WTC11 (cell line): ENCODE measurements around the gene SOCS3. TPM values are rescaled to one million over a fixed set of nuclear protein-coding genes. Genes with fewer than 3 reads are reported as not detected.
A peak's percentile ranks its signal among the peaks of the same experiment; 100 is the strongest.

Experiments
- ATAC-seq: fragments of 200-7000 bp; cut with Tn5 transposase; 2 replicates; pipeline ENCODE4 v1.10.0; 2021; ENCODE audit warnings: mild to moderate bottlenecking, moderate library complexity
- CTCF ChIA-PET: fragments of 300-600 bp; sonication (Branson Sonifier 250); formaldehyde crosslinking; loops from one replicate; lab custom pipeline; 2021; ENCODE audit warnings: antibody characterized with exemption; lab: Charles Lee
- POLR2A ChIA-PET: fragments of 350-600 bp; sonication (Branson Sonifier 250); formaldehyde crosslinking; loops from one replicate; lab custom pipeline; 2021; ENCODE audit warnings: antibody characterized with exemption; lab: Charles Lee
- DNase-seq: peaks from one replicate; pipeline ENCODE4 v3.0.0; 2021; ENCODE audit warnings: low spot score
- H3K27ac Mint-ChIP-seq: 2 replicates; pipeline ENCODE4 v1.8.0; 2021; ENCODE audit warnings: mixed read lengths
- H3K27me3 Mint-ChIP-seq: 2 replicates; pipeline ENCODE4 v1.8.0; 2021; ENCODE audit warnings: low read depth, mild to moderate bottlenecking, moderate library complexity, mixed read lengths
- H3K36me3 Mint-ChIP-seq: 2 replicates; pipeline ENCODE4 v1.8.0; 2021; ENCODE audit warnings: mixed read lengths
- H3K4me1 Mint-ChIP-seq: 2 replicates; pipeline ENCODE4 v1.8.0; 2022; ENCODE audit warnings: mixed read lengths
- H3K4me3 Mint-ChIP-seq: 2 replicates; pipeline ENCODE4 v1.8.0; 2021; ENCODE audit warnings: mild to moderate bottlenecking, moderate library complexity, mixed read lengths
- H3K9me3 Mint-ChIP-seq: 2 replicates; pipeline ENCODE4 v1.8.0; 2021; ENCODE audit warnings: mixed read lengths
- ATF1 ChIP-seq: sonication (generic); formaldehyde crosslinking; IDR thresholded peaks from 2 replicates; pipeline ENCODE4 v1.8.1; 2023; ENCODE audit warnings: mild to moderate bottlenecking, moderate library complexity, missing genetic modification reagents
- CBFB ChIP-seq: sonication (generic); formaldehyde crosslinking; IDR thresholded peaks from 2 replicates; pipeline ENCODE4 v1.8.1; 2022; ENCODE audit warnings: mild to moderate bottlenecking, low read depth, missing genetic modification reagents
- ETV6 ChIP-seq: sonication (generic); formaldehyde crosslinking; IDR thresholded peaks from 2 replicates; pipeline ENCODE4 v1.8.1; 2022; ENCODE audit warnings: mild to moderate bottlenecking, missing genetic modification reagents
- FOXK1 ChIP-seq: sonication (generic); formaldehyde crosslinking; IDR thresholded peaks from 2 replicates; pipeline ENCODE4 v1.8.0; 2022; ENCODE audit warnings: mild to moderate bottlenecking, moderate library complexity, missing genetic modification reagents
- GABPB1 ChIP-seq: sonication (generic); formaldehyde crosslinking; IDR thresholded peaks from 2 replicates; pipeline ENCODE4 v1.8.1; 2023; ENCODE audit warnings: mild to moderate bottlenecking, missing genetic modification reagents
- HMGA2 ChIP-seq: fragments of 250-450 bp; sonication (Bioruptor Pico); IDR thresholded peaks from 2 replicates; pipeline ENCODE4 v1.4.0; 2021; ENCODE audit warnings: mild to moderate bottlenecking, moderate library complexity
- KAT7 ChIP-seq: sonication (generic); formaldehyde crosslinking; IDR thresholded peaks from 2 replicates; pipeline ENCODE4 v1.8.1; 2023; ENCODE audit warnings: missing genetic modification reagents, mild to moderate bottlenecking, borderline replicate concordance
- MXD4 ChIP-seq: fragments of 250-450 bp; sonication (Bioruptor Pico); IDR thresholded peaks from 2 replicates; pipeline ENCODE4 v1.8.0; 2021; ENCODE audit warnings: mild to moderate bottlenecking, moderate library complexity, borderline replicate concordance
- MYBL2 ChIP-seq: sonication (generic); formaldehyde crosslinking; IDR thresholded peaks from 2 replicates; pipeline ENCODE4 v1.8.1; 2023; ENCODE audit warnings: mild to moderate bottlenecking, moderate library complexity, missing genetic modification reagents
- NFE2L1 ChIP-seq: sonication (generic); formaldehyde crosslinking; IDR thresholded peaks from 2 replicates; pipeline ENCODE4 v1.8.1; 2023; ENCODE audit warnings: missing genetic modification reagents
- NR2C2 ChIP-seq: sonication (generic); formaldehyde crosslinking; IDR thresholded peaks from 2 replicates; pipeline ENCODE4 v1.8.0; 2022; ENCODE audit warnings: mild to moderate bottlenecking, missing genetic modification reagents
- PRRX2 ChIP-seq: fragments of 250-450 bp; sonication (Bioruptor Pico); IDR thresholded peaks from 2 replicates; pipeline ENCODE4 v1.8.0; 2021; ENCODE audit warnings: mild to moderate bottlenecking
- SP1 ChIP-seq: sonication (generic); formaldehyde crosslinking; conservative IDR thresholded peaks from 2 replicates; pipeline ENCODE4 v1.8.1; 2022; ENCODE audit warnings: missing genetic modification reagents
- TCF7 ChIP-seq: sonication (generic); formaldehyde crosslinking; IDR thresholded peaks from 2 replicates; pipeline ENCODE4 v1.8.0; 2022; ENCODE audit warnings: mild to moderate bottlenecking, low read depth, missing genetic modification reagents, moderate library complexity
- TEAD1 ChIP-seq: sonication (generic); formaldehyde crosslinking; IDR thresholded peaks from 2 replicates; pipeline ENCODE4 v1.8.0; 2022; ENCODE audit warnings: mild to moderate bottlenecking, missing genetic modification reagents
- TP53 ChIP-seq: sonication (generic); formaldehyde crosslinking; IDR thresholded peaks from 2 replicates; pipeline ENCODE4 v1.8.1; 2023; ENCODE audit warnings: mild to moderate bottlenecking, missing genetic modification reagents
- total RNA-seq: library from RNA; stranded (reverse); gene quantifications from 3 replicates; pipeline ENCODE4 v1.2.3, GENCODE V29; 2021
- TF ChIP-seq, protein P1 (sequence below): sonication (generic); formaldehyde crosslinking; IDR thresholded peaks from 2 replicates; pipeline ENCODE4 v1.8.1; 2023; ENCODE audit warnings: mild to moderate bottlenecking, missing genetic modification reagents
- TF ChIP-seq, protein P2 (sequence below): sonication (generic); formaldehyde crosslinking; IDR thresholded peaks from 2 replicates; pipeline ENCODE4 v1.8.1; 2022; ENCODE audit warnings: low read depth, mild to moderate bottlenecking, moderate library complexity, missing genetic modification reagents, borderline replicate concordance
- TF ChIP-seq, protein P3 (sequence below): sonication (generic); formaldehyde crosslinking; IDR thresholded peaks from 2 replicates; pipeline ENCODE4 v1.8.0; 2022; ENCODE audit warnings: mild to moderate bottlenecking, missing genetic modification reagents
- TF ChIP-seq, protein P4 (sequence below): sonication (generic); formaldehyde crosslinking; IDR thresholded peaks from 2 replicates; pipeline ENCODE4 v1.8.0; 2022; ENCODE audit warnings: mild to moderate bottlenecking, missing genetic modification reagents
- TF ChIP-seq, protein P5 (sequence below): fragments of 250-450 bp; sonication (Bioruptor Pico); IDR thresholded peaks from 2 replicates; pipeline ENCODE4 v1.9.0; 2021; ENCODE audit warnings: mild to moderate bottlenecking
- TF ChIP-seq, protein P6 (sequence below): sonication (generic); formaldehyde crosslinking; IDR thresholded peaks from 2 replicates; pipeline ENCODE4 v1.8.0; 2022; ENCODE audit warnings: mild to moderate bottlenecking, missing genetic modification reagents
- TF ChIP-seq, protein P7 (sequence below): sonication (generic); formaldehyde crosslinking; IDR thresholded peaks from 2 replicates; pipeline ENCODE4 v1.8.1; 2023; ENCODE audit warnings: mild to moderate bottlenecking, moderate library complexity, missing genetic modification reagents
- TF ChIP-seq, protein P8 (sequence below): fragments of 250-450 bp; sonication (Bioruptor Pico); conservative IDR thresholded peaks from 2 replicates; pipeline ENCODE4 v1.9.0; 2021; ENCODE audit warnings: mild to moderate bottlenecking

SOCS3 gene
- total RNA-seq, 1 experiment from 2014 or later: 23.8 TPM

DNA sequence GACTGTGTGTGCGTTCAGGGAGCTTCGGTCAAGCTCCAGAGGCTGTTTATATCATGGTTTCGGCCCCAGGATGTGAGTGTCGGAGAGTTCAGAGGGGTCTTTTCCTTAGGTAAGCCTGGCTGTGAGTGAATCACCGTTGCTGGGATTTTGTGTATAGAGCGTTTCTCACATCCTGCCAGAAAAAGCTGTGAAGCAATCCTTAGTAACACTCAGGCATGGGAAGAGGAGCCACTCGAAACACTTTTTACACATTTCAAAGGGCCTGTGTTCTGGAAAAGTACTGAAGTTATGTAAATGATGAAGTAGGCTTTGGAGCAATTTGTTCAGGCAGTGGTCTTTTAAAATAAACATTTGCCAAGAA is 19.2 kb upstream of the SOCS3 start (continued):
- TF ChIP-seq, protein P1, sequence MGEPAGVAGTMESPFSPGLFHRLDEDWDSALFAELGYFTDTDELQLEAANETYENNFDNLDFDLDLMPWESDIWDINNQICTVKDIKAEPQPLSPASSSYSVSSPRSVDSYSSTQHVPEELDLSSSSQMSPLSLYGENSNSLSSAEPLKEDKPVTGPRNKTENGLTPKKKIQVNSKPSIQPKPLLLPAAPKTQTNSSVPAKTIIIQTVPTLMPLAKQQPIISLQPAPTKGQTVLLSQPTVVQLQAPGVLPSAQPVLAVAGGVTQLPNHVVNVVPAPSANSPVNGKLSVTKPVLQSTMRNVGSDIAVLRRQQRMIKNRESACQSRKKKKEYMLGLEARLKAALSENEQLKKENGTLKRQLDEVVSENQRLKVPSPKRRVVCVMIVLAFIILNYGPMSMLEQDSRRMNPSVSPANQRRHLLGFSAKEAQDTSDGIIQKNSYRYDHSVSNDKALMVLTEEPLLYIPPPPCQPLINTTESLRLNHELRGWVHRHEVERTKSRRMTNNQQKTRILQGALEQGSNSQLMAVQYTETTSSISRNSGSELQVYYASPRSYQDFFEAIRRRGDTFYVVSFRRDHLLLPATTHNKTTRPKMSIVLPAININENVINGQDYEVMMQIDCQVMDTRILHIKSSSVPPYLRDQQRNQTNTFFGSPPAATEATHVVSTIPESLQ (CRISPR knock-in tag): no peak

DNA sequence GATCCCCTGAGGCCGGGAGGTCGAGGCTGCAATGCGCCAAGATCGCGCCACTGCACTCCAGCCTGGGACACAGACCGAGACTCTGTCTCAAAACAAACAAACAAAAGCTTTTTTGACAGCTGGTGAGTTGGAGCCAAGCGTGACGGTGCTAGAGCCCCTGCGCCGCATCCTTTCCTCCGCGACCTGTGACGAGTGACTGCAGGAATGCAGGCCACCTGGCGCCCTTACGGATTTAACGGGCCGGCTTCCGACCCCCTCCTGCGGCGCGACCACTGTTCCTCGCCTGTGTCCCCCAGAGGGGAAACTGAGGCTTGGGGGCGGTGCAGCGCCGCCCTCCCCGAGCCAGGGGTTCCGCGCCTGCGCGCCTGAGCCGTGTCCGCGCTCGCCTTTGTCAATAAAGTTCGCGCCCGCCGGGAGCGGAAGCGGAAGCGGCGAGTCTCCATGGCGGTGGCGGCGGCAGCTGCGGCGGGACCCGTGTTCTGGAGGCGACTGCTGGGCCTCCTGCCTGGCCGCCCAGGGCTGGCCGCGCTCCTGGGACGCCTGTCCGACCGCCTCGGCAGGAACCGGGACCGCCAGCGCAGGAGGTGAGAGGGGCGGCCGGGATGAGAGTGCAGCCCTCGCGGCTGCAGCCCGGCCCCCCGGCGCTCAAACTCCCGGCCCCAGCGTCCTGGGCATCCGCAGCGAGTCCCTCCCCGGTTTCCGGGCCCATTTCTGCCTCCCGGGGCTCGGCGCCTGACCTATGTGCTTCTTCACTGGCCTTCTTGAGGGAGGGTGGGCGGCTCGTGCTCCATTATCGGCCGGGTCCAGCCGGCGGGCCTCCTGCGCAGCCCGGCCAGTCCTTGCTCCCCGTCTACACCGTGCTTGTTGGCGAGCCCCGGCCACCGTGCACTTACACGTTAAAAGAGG is 18.6 kb upstream of the SOCS3 start, which contains the start of gene PGS1:
PGS1 (plus strand) TSS at position 425 of the 906 bp plus-strand sequence; CDS start at position 442, 17 bp downstream.
- Mint-ChIP-seq H3K27ac (peak within 1 kb of the TSS; percentile 97), H3K27me3 (no peaks in the 10 kb centered on the region), H3K9me3 (no peaks in the 10 kb centered on the region), H3K36me3 (peaks cover under 1% of the 10 kb centered on the region), H3K4me3 (peak within 1 kb of the TSS; percentile 95), H3K4me1 (peaks cover 68% of the 10 kb centered on the region)
- peak; percentile 5; the same call in 1 of the 2 replicates for ATAC-seq
- POLR2A ChIA-PET: interaction anchor here (1.3 to 1.4 kb wide), 3 partner anchors 9 to 17 kb away, joined by 5 read pairs; no protein-coding TSS in a partner anchor
- CTCF ChIA-PET: interaction anchor here (7.8 kb wide), 1 partner anchor 15 kb away, joined by 86 read pairs; no protein-coding TSS in a partner anchor
- peak; percentile 70 for DNase-seq
- TF ChIP-seq TEAD1 (0 out of 2 replicates have a peak, but pooled peaks have one; percentile 63), MXD4 (CRISPR knock-in tag) (no peak), MYBL2 (CRISPR knock-in tag) (0 out of 2 replicates have a peak, but pooled peaks have one; percentile 64), NFE2L1 (no peak), SP1 (CRISPR knock-in tag) (peak; percentile 74), HMGA2 (CRISPR knock-in tag) (no peak), FOXK1 (peak; percentile 91), GABPB1 (CRISPR knock-in tag) (peak; percentile 88), CBFB (CRISPR knock-in tag) (no peak), ETV6 (CRISPR knock-in tag) (peak; percentile 97), TCF7 (CRISPR knock-in tag) (no peak), PRRX2 (CRISPR knock-in tag) (no peak), NR2C2 (no peak), ATF1 (0 out of 2 replicates have a peak, but pooled peaks have one; percentile 81), TP53 (CRISPR knock-in tag) (no peak), KAT7 (CRISPR knock-in tag) (peak; percentile 67; the same call in 1 of the 2 replicates)
- TF ChIP-seq, protein P2, sequence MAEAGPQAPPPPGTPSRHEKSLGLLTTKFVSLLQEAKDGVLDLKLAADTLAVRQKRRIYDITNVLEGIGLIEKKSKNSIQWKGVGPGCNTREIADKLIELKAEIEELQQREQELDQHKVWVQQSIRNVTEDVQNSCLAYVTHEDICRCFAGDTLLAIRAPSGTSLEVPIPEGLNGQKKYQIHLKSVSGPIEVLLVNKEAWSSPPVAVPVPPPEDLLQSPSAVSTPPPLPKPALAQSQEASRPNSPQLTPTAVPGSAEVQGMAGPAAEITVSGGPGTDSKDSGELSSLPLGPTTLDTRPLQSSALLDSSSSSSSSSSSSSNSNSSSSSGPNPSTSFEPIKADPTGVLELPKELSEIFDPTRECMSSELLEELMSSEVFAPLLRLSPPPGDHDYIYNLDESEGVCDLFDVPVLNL (CRISPR knock-in tag): 0 out of 2 replicates have a peak, but pooled peaks have one; percentile 74
- TF ChIP-seq, protein P3, sequence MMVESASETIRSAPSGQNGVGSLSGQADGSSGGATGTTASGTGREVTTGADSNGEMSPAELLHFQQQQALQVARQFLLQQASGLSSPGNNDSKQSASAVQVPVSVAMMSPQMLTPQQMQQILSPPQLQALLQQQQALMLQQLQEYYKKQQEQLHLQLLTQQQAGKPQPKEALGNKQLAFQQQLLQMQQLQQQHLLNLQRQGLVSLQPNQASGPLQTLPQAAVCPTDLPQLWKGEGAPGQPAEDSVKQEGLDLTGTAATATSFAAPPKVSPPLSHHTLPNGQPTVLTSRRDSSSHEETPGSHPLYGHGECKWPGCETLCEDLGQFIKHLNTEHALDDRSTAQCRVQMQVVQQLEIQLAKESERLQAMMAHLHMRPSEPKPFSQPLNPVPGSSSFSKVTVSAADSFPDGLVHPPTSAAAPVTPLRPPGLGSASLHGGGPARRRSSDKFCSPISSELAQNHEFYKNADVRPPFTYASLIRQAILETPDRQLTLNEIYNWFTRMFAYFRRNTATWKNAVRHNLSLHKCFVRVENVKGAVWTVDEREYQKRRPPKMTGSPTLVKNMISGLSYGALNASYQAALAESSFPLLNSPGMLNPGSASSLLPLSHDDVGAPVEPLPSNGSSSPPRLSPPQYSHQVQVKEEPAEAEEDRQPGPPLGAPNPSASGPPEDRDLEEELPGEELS (CRISPR knock-in tag): peak; percentile 65; the same call in 1 of the 2 replicates
- TF ChIP-seq, protein P4, sequence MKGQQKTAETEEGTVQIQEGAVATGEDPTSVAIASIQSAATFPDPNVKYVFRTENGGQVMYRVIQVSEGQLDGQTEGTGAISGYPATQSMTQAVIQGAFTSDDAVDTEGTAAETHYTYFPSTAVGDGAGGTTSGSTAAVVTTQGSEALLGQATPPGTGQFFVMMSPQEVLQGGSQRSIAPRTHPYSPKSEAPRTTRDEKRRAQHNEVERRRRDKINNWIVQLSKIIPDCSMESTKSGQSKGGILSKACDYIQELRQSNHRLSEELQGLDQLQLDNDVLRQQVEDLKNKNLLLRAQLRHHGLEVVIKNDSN (CRISPR knock-in tag): 0 out of 2 replicates have a peak, but pooled peaks have one; percentile 22
- TF ChIP-seq, protein P5, sequence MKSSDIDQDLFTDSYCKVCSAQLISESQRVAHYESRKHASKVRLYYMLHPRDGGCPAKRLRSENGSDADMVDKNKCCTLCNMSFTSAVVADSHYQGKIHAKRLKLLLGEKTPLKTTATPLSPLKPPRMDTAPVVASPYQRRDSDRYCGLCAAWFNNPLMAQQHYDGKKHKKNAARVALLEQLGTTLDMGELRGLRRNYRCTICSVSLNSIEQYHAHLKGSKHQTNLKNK (CRISPR knock-in tag): no peak
- TF ChIP-seq, protein P6, sequence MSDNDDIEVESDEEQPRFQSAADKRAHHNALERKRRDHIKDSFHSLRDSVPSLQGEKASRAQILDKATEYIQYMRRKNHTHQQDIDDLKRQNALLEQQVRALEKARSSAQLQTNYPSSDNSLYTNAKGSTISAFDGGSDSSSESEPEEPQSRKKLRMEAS: peak; percentile 78
- TF ChIP-seq, protein P7, sequence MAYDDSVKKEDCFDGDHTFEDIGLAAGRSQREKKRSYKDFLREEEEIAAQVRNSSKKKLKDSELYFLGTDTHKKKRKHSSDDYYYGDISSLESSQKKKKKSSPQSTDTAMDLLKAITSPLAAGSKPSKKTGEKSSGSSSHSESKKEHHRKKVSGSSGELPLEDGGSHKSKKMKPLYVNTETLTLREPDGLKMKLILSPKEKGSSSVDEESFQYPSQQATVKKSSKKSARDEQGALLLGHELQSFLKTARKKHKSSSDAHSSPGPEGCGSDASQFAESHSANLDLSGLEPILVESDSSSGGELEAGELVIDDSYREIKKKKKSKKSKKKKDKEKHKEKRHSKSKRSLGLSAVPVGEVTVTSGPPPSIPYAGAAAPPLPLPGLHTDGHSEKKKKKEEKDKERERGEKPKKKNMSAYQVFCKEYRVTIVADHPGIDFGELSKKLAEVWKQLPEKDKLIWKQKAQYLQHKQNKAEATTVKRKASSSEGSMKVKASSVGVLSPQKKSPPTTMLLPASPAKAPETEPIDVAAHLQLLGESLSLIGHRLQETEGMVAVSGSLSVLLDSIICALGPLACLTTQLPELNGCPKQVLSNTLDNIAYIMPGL: peak; percentile 89; the same call in 1 of the 2 replicates
- TF ChIP-seq, protein P8, sequence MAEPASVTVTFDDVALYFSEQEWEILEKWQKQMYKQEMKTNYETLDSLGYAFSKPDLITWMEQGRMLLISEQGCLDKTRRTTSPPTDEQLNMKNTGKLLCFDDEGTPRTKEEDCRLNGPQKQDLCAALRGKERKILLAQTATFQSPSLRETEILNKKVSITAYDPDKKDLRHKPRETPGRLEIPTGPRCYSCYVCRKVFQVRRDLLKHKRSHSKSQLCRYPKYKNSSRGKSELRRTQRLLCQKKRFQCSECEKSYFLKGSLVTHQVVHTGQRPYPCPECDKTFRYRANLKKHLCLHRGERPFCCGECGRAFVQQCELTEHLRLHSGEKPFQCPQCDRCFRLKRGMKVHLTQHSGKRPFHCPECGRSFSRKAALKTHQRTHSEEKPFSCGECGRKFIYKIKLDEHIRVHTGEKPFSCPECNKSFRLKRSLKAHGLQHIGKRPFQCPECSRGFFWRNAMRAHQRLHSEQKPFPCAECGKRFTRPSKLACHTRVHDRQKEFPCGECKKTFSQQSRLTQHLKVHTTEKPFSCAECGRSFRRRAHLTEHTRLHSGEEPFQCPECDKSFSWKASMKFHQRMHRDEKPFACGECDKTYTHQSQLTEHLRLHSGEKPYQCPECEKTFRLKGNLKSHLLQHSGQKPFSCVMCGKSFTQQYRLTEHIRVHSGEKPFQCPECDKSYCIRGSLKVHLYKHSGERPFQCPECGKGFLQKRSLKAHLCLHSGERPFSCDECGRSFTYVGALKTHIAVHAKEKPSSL (CRISPR knock-in tag): no peak
